Esophagus muscularis mucosa (tissue), 4 donors: Measurements from ENCODE around the gene MFN2. TPM values are rescaled to one million over a fixed set of nuclear protein-coding genes. Genes with fewer than 3 reads are reported as not detected.

Source experiments
- DNase-seq: peaks from one replicate; pipeline ENCODE4 v3.0.0-alpha.2; 2017; ENCODE audit errors: extremely low spot score
- H3K27ac ChIP-seq, 4 donors: fragments of 200-600 bp; sonication (generic); replicated peaks in 1 of 4; 1 replicate in 3 of 4; 2 replicates in 1 of 4; pipeline ENCODE4 v1.5.1; 2016 to 2019; ENCODE audit warnings: mild to moderate bottlenecking in 1 of 4
- H3K27me3 ChIP-seq, 4 donors: fragments of 200-600 bp; sonication (generic); one replicate each; pipeline versions ENCODE4 v1.5.1 to v1.6.0; 2016 to 2019
- H3K36me3 ChIP-seq, 4 donors: fragments of 200-600 bp; sonication (generic); one replicate each; pipeline ENCODE4 v1.5.1; 2016 to 2019
- H3K4me1 ChIP-seq, 4 donors: fragments of 200-600 bp; sonication (generic); one replicate each; pipeline ENCODE4 v1.5.1; 2016 to 2019
- H3K4me3 ChIP-seq, 4 donors: fragments of 200-600 bp; sonication (generic); 1 replicate in 2 of 4; 2 replicates in 2 of 4; pipeline ENCODE4 v1.5.1; 2016 to 2019; ENCODE audit warnings: mild to moderate bottlenecking in 4 of 4, moderate library complexity in 1 of 4
- H3K9me3 ChIP-seq, 4 donors: fragments of 200-600 bp; sonication (generic); 1 replicate in 3 of 4; 2 replicates in 1 of 4; pipeline ENCODE4 v1.5.1; 2016 to 2019
- EP300 ChIP-seq: sonication (generic); formaldehyde crosslinking; IDR thresholded peaks from one replicate; pipeline ENCODE4 v1.6.1; 2017; ENCODE audit warnings: antibody characterized with exemption
- POLR2A ChIP-seq: fragments of 450-650 bp; IDR thresholded peaks from one replicate; pipeline ENCODE4 v1.6.1; 2017; ENCODE audit warnings: antibody characterized with exemption, moderate library complexity, mild to moderate bottlenecking, low read depth
- POLR2AphosphoS5 ChIP-seq, 2 donors: sonication (generic); formaldehyde crosslinking; IDR thresholded peaks; one replicate each; pipeline ENCODE4 v1.6.1; 2017; ENCODE audit warnings: antibody characterized with exemption in 2 of 2
- WGBS: methylation state at CpG from one replicate; pipeline ENCODE4 v1.1.5; 2018; 5-methylcytosine and 5-hydroxymethylcytosine counted together
- intact Hi-C: fragments of 100-400 bp; cut with DNase I; formaldehyde crosslinking; loops from one replicate; pipeline ENCODE4 v1.15.1; 2023
- total RNA-seq, 4 donors: library from RNA; depleted of rRNA; stranded (reverse); fragments of >200 nt; gene quantifications; one replicate each; pipeline versions ENCODE4 v1.1.0 to v1.2.1, GENCODE V29; 2016
- TF ChIP-seq, protein P1 (sequence below), 3 experiments: fragments of 200-600 bp in 2 of 3; fragments of 450-650 bp in 1 of 3; sonication (generic) in 2 of 3; IDR thresholded peaks; one replicate each; pipeline ENCODE4 v1.5.1; 2017 to 2019; ENCODE audit warnings: antibody characterized with exemption in 3 of 3, mild to moderate bottlenecking in 2 of 3, moderate library complexity in 1 of 3

MFN2 gene
- total RNA-seq: 100 to 1,000 TPM; 166 to 242 (median 191) TPM

DNA sequence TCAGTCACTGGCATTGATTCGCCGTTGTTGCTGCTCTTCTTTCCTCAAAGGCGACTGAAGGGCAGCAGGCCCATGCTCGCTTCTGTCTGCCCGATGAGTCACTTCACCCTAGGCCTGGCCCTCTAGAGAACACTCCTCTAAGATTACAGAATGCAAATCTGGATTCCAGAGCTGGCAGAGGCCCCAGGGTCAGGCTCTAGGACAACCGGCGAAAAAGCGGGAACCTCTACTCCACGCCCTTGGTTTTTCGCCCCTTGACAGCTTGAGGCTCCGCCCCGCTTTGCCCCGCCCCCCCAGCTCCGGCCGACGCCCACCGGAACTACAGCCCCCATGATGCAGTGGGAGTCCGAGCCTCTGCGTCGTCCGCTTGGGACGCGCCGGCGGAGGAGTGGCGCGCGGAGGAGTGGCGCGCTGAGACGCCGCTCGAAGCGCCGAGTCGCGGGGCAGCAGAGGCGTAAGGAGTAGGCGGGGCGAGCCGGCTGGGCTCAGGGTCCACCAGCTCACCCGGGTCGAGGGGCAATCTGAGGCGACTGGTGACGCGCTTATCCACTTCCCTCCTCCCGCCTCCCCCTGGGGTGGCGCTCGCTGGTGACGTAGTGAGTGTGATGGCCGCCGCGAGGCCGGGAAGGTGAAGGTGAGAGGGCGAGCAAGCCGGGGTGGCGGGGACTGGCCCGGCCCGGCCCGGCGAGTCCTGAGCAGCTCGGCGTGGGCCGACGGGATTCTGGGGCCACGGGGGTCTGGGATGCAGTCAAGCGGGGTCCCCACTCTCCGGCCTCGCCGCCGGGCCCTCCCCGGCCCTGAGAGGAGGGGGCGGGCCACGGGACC lies at the start of gene MFN2:
Gene MFN2, plus strand, starts transcription at position 594 of the 825 bp plus-strand sequence. CDS start 8,725 bp downstream, outside the sequence.
- TF ChIP-seq POLR2AphosphoS5 (IDR thresholded peaks at IDR 0.05): peak; percentile 92
- TF ChIP-seq POLR2A: peak; percentile 20
- TF ChIP-seq, protein P1, sequence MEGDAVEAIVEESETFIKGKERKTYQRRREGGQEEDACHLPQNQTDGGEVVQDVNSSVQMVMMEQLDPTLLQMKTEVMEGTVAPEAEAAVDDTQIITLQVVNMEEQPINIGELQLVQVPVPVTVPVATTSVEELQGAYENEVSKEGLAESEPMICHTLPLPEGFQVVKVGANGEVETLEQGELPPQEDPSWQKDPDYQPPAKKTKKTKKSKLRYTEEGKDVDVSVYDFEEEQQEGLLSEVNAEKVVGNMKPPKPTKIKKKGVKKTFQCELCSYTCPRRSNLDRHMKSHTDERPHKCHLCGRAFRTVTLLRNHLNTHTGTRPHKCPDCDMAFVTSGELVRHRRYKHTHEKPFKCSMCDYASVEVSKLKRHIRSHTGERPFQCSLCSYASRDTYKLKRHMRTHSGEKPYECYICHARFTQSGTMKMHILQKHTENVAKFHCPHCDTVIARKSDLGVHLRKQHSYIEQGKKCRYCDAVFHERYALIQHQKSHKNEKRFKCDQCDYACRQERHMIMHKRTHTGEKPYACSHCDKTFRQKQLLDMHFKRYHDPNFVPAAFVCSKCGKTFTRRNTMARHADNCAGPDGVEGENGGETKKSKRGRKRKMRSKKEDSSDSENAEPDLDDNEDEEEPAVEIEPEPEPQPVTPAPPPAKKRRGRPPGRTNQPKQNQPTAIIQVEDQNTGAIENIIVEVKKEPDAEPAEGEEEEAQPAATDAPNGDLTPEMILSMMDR (IDR thresholded peaks at IDR 0.05): no peak
- no peak for TF ChIP-seq EP300
- WGBS: 1% methylated on average over 25 of the region's 74 CpGs
- Histone ChIP-seq H3K36me3 (peaks cover 12 to 54% (median 43%) of the 10 kb centered on the region in 4 donors), H3K9me3 (no peaks in the 10 kb centered on the region), H3K4me1 (peaks cover 42 to 64% (median 63%) of the 10 kb centered on the region in 4 donors), H3K27ac (peak within 1 kb of the TSS; percentile 95 to 99 (median 97)), H3K27me3 (no peaks in the 10 kb centered on the region), H3K4me3 (peak within 1 kb of the TSS; percentile 82 to 98 (median 90))
- intact Hi-C loops: loop anchor here (5.0 kb wide), 1 partner anchor 43 kb away; no protein-coding TSS in a partner anchor
- peak; percentile 99 for DNase-seq

DNA sequence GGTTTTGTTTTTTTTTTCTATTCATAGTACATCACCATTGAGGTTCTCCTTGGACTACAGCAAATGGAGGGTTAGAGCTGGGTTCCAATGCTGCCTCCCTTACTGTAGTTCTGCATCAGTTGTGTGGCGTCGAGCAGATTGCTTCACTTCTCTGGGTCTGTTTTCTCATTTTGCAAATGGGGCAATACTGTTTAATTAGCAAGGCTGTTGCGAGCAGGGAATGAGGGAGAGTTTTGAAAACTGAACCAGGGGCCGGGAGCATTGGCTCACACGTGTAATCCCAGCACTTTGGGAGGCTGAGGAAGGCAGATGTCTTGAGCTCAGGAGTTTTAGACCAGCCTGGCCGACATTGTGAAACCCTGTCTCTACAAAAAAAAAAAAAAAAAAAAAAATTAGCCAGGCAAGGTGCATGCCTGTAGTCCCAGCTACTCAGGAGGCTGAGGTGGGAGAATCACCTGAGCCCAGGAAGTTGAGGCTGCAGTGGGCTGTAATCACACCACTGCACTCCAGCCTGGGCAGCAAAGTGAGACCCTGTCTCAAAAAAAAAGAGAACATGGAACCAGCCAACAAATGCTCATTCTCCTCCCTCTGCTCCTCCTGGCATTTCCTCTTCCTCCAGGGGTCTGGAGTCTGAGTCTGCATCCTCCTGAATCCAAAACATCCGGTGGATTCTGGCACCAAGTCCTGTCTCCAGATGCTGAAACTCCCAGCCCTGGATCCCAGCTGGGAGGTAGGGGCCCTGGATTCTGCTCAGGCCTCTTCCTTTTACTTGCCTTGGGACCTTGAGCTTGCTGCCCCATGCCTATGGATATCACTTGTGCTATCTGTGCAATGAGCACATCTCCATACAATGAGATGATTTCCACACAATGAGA lies 49.4 kb upstream of the MFN2 start:
- WGBS: 51% methylated on average over 7 of the region's 7 CpGs
- Histone ChIP-seq H3K36me3 (no peaks in the 10 kb centered on the region), H3K4me1 (peaks cover 48 to 68% (median 57%) of the 10 kb centered on the region in 4 donors), H3K27ac (peak overlapping the region; percentile 69 to 80 (median 72)), H3K9me3 (no peaks in the 10 kb centered on the region), H3K4me3 (no peak overlapping the region), H3K27me3 (no peaks in the 10 kb centered on the region)
- TF ChIP-seq POLR2AphosphoS5 (IDR thresholded peaks at IDR 0.05): no peak
- TF ChIP-seq, protein P1 (IDR thresholded peaks at IDR 0.05): no peak
- TF ChIP-seq EP300: no peak
- no peak for TF ChIP-seq POLR2A
- DNase-seq: no peak
- intact Hi-C loops: no loop called here

DNA sequence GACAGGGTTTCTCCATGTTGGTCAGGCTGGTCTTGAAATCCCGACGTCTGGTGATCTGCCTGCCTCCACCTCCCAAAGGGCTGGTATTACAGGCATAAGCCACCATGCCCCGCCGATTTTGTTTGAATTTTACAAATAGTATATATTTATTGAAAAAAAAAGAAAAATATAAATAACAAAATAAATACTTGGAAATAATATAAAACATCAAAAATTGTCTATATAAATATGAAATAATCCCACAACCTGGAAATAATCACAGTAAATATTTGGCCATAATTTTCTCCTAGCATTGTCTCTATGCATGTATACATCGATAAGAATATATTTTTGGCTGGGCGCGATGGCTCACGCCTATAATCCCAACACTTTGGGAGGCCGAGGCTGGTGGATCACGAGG lies 48.4 kb upstream of the MFN2 start:
- intact Hi-C loops: no loop called here
- Histone ChIP-seq H3K9me3 (no peaks in the 10 kb centered on the region), H3K36me3 (no peaks in the 10 kb centered on the region), H3K4me1 (peaks cover 53 to 73% (median 62%) of the 10 kb centered on the region in 4 donors), H3K27ac (peak overlapping the region in 1 of 4 donors; percentile 80), H3K4me3 (no peak overlapping the region), H3K27me3 (no peaks in the 10 kb centered on the region)
- WGBS: 88% methylated on average over 10 of the region's 10 CpGs
- TF ChIP-seq POLR2AphosphoS5 (IDR thresholded peaks at IDR 0.05) (no peak), EP300 (no peak), POLR2A (no peak)
- TF ChIP-seq, protein P1 (IDR thresholded peaks at IDR 0.05): no peak
- DNase-seq: no peak

DNA sequence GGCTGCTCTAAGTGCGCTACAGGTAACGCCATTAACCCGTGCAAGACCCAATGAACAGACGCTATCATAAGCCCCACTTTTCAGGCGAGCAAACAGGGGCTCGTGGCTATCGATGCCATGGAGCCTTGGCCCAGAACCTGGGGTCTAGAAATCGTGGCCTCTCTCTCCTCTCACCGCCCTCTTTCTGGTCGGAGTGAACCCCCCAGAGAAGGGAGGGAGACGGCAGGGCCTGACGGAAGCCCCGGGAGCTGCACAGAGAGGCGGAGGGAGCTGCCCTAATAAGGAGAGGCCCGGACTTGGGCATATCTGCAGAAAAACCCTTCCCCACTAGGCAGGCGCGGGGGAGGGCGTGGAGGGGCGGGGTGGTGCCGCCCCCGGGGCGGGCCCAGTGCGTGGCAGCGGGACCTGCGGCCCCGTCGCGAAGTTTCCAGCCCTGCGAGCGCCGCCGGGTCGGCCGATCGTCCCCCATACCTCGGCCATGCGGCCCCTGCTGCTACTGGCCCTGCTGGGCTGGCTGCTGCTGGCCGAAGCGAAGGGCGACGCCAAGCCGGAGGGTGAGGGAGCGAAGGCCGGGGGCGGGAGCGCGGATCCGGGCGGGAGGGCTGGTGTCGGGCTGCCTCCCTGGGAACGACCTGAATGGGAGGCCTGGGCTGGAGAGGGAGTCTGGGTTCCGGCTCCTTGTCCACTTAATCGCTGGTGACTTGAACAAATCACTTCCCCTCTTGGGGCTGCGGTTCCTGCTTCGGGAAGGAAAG lies 45.8 kb upstream of the MFN2 start, which contains the start of gene PLOD1:
Gene PLOD1, plus strand, starts transcription at position 416 of the 755 bp plus-strand sequence. Its CDS starts 63 bp downstream, at position 479.
- peak; percentile 85 to 91 for TF ChIP-seq POLR2AphosphoS5 (IDR thresholded peaks at IDR 0.05)
- TF ChIP-seq, protein P1 (IDR thresholded peaks at IDR 0.05): no peak
- TF ChIP-seq EP300: no peak
- no peak for TF ChIP-seq POLR2A
- Histone ChIP-seq H3K27me3 (no peaks in the 10 kb centered on the region), H3K36me3 (peaks cover 0 to 8% (median 0%) of the 10 kb centered on the region in 4 donors), H3K4me1 (peaks cover 57 to 77% (median 76%) of the 10 kb centered on the region in 4 donors), H3K9me3 (no peaks in the 10 kb centered on the region), H3K4me3 (peak within 1 kb of the TSS; percentile 66 to 87 (median 80)), H3K27ac (peak within 1 kb of the TSS; percentile 87 to 93 (median 92))
- intact Hi-C loops: loop anchor here (5.0 kb wide), 1 partner anchor 43 kb away; no protein-coding TSS in a partner anchor
- 2% methylated on average over 10 of the region's 55 CpGs for WGBS
- DNase-seq: peak; percentile 97
